ENCODE data around the gene NMNAT3.

NMNAT3 gene

DNA sequence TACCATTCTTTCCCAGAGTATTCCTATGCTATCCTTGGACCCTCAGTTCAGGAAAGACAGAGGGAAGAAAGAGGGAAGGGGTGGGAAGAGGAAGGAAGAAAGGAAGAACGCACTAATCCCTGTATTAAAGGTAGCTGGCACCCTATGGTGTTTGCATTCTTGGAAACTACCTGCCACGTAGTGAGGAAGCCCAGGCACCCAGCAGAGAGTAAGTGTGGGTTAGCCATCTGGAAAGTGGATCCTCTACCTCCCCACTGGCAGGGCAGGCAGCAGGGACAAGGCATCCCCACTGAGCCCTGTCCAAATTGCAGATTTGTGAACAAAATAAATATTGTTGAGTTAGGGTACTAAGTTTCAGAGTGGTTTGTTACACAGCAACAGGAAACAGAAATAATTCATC is 147.1 kb downstream of the NMNAT3 start:
- Histone ChIP-seq H3K27me3 (ENCODE audit: control insufficient read depth, low read length) (0 out of 2 replicates have a peak, but pooled peaks cover 3% of the 10 kb centered on the region), H3K27ac (ENCODE audit: low read depth, low read length) (no peak overlapping the region), H3F3A (ENCODE audit: control insufficient read depth, insufficient read depth) (no peaks in the 10 kb centered on the region), H3K9me2 (replicated peaks; ENCODE audit: control insufficient read depth, low read length) (no peaks in the 10 kb centered on the region), H3K9me3 (ENCODE audit: control insufficient read depth, insufficient read depth, low read length) (no peaks in the 10 kb centered on the region), H3K36me3 (ENCODE audit: control insufficient read depth, low read length) (no peaks in the 10 kb centered on the region), H4K20me1 (ENCODE audit: control insufficient read depth, insufficient read depth, low read depth, low read length) (no peaks in the 10 kb centered on the region), H3K4me1 (ENCODE audit: control insufficient read depth, low read length) (no peaks in the 10 kb centered on the region), H3K79me2 (ENCODE audit: control insufficient read depth, low read length) (no peaks in the 10 kb centered on the region), H3K4me3 (ENCODE audit: low read length) (no peak overlapping the region), H3K4me2 (ENCODE audit: low read length) (no peak overlapping the region)
- no peak for TF ChIP-seq EZH2phosphoT487 (IDR thresholded peaks at IDR 0.05; ENCODE audit: borderline replicate concordance, low read length)
- TF ChIP-seq, protein P1, sequence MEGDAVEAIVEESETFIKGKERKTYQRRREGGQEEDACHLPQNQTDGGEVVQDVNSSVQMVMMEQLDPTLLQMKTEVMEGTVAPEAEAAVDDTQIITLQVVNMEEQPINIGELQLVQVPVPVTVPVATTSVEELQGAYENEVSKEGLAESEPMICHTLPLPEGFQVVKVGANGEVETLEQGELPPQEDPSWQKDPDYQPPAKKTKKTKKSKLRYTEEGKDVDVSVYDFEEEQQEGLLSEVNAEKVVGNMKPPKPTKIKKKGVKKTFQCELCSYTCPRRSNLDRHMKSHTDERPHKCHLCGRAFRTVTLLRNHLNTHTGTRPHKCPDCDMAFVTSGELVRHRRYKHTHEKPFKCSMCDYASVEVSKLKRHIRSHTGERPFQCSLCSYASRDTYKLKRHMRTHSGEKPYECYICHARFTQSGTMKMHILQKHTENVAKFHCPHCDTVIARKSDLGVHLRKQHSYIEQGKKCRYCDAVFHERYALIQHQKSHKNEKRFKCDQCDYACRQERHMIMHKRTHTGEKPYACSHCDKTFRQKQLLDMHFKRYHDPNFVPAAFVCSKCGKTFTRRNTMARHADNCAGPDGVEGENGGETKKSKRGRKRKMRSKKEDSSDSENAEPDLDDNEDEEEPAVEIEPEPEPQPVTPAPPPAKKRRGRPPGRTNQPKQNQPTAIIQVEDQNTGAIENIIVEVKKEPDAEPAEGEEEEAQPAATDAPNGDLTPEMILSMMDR (IDR thresholded peaks at IDR 0.05; ENCODE audit: low read depth, low read length, poor library complexity, severe bottlenecking) = no peak

GRCh38 chr3:139529662-139530061 is 148.1 kb downstream of the NMNAT3 start:
- Histone ChIP-seq H3K27ac (ENCODE audit: low read depth, low read length) (no peak overlapping the region), H3K4me2 (ENCODE audit: low read length) (no peak overlapping the region)

GRCh38 chr3:139528924-139529323 is 148.8 kb downstream of the NMNAT3 start:
- H3K9me3 ChIP-seq (ENCODE audit: control insufficient read depth, insufficient read depth, low read length) = no peaks in the 10 kb centered on the region
- no peak overlapping the region for H3K4me2 ChIP-seq (ENCODE audit: low read length)
- no peak overlapping the region for H3K27ac ChIP-seq (ENCODE audit: low read depth, low read length)
- 0 out of 2 replicates have a peak, but pooled peaks cover 3% of the 10 kb centered on the region for H3K27me3 ChIP-seq (ENCODE audit: control insufficient read depth, low read length)
- no peaks in the 10 kb centered on the region for H4K20me1 ChIP-seq (ENCODE audit: control insufficient read depth, insufficient read depth, low read depth, low read length)
- H3K9me2 ChIP-seq (replicated peaks; ENCODE audit: control insufficient read depth, low read length) = no peaks in the 10 kb centered on the region
- no peaks in the 10 kb centered on the region for H3F3A ChIP-seq (ENCODE audit: control insufficient read depth, insufficient read depth)
- no peaks in the 10 kb centered on the region for H3K4me1 ChIP-seq (ENCODE audit: control insufficient read depth, low read length)
- no peak overlapping the region for H3K4me3 ChIP-seq (ENCODE audit: low read length)
- TF ChIP-seq EZH2phosphoT487 (IDR thresholded peaks at IDR 0.05; ENCODE audit: borderline replicate concordance, low read length) = no peak
- H3K36me3 ChIP-seq (ENCODE audit: control insufficient read depth, low read length) = no peaks in the 10 kb centered on the region
- no peaks in the 10 kb centered on the region for H3K79me2 ChIP-seq (ENCODE audit: control insufficient read depth, low read length)

More at GRCh38 chr3:139529662-139530061, 148.1 kb downstream of the NMNAT3 start:
- Histone ChIP-seq H3K4me1 (ENCODE audit: control insufficient read depth, low read length) (no peaks in the 10 kb centered on the region), H3K9me2 (replicated peaks; ENCODE audit: control insufficient read depth, low read length) (no peaks in the 10 kb centered on the region), H4K20me1 (ENCODE audit: control insufficient read depth, insufficient read depth, low read depth, low read length) (no peaks in the 10 kb centered on the region), H3F3A (ENCODE audit: control insufficient read depth, insufficient read depth) (no peaks in the 10 kb centered on the region), H3K27me3 (ENCODE audit: control insufficient read depth, low read length) (0 out of 2 replicates have a peak, but pooled peaks cover 3% of the 10 kb centered on the region), H3K4me3 (ENCODE audit: low read length) (no peak overlapping the region), H3K36me3 (ENCODE audit: control insufficient read depth, low read length) (no peaks in the 10 kb centered on the region), H3K79me2 (ENCODE audit: control insufficient read depth, low read length) (no peaks in the 10 kb centered on the region), H3K9me3 (ENCODE audit: control insufficient read depth, insufficient read depth, low read length) (no peaks in the 10 kb centered on the region)
- TF ChIP-seq, protein P1 (IDR thresholded peaks at IDR 0.05; ENCODE audit: low read depth, low read length, poor library complexity, severe bottlenecking) = no peak
- no peak for TF ChIP-seq EZH2phosphoT487 (IDR thresholded peaks at IDR 0.05; ENCODE audit: borderline replicate concordance, low read length)

GRCh38 chr3:139528281-139528680 is 149.5 kb downstream of the NMNAT3 start:
- Histone ChIP-seq H3K4me3 (ENCODE audit: low read length) (no peak overlapping the region), H3K36me3 (ENCODE audit: control insufficient read depth, low read length) (no peaks in the 10 kb centered on the region), H3K9me3 (ENCODE audit: control insufficient read depth, insufficient read depth, low read length) (no peaks in the 10 kb centered on the region), H3K4me2 (ENCODE audit: low read length) (no peak overlapping the region), H4K20me1 (ENCODE audit: control insufficient read depth, insufficient read depth, low read depth, low read length) (no peaks in the 10 kb centered on the region), H3K9me2 (replicated peaks; ENCODE audit: control insufficient read depth, low read length) (no peaks in the 10 kb centered on the region), H3K27me3 (ENCODE audit: control insufficient read depth, low read length) (0 out of 2 replicates have a peak, but pooled peaks cover 3% of the 10 kb centered on the region), H3K4me1 (ENCODE audit: control insufficient read depth, low read length) (no peaks in the 10 kb centered on the region), H3K27ac (ENCODE audit: low read depth, low read length) (no peak overlapping the region), H3K79me2 (ENCODE audit: control insufficient read depth, low read length) (no peaks in the 10 kb centered on the region), H3F3A (ENCODE audit: control insufficient read depth, insufficient read depth) (no peaks in the 10 kb centered on the region)
- no peak for TF ChIP-seq EZH2phosphoT487 (IDR thresholded peaks at IDR 0.05; ENCODE audit: borderline replicate concordance, low read length)
- TF ChIP-seq, protein P1 (IDR thresholded peaks at IDR 0.05; ENCODE audit: low read depth, low read length, poor library complexity, severe bottlenecking) = no peak
